HL-60/S4 treated with phorbol 12-myristate 13-acetate at 8.2 ng/mL for 4 days and 3 days (cell line): Measurements from ENCODE around the gene EIF5B.

Experiments
- in situ Hi-C: fragments of 300-500 bp; cut with MboI; formaldehyde crosslinking; loops from 2 replicates; pipeline ENCODE4 v1.15.0; 2022; ENCODE audit warnings: low sequenced_read_pairs

Gene EIF5B

GRCh38 chr2:99404039-99404796 is 67.0 kb downstream of the EIF5B start:
- in situ Hi-C loops = no loop called here

- in situ Hi-C loops = no loop called here
Measured at GRCh38 chr2:99404797-99405669, 67.8 kb downstream of the EIF5B start.

GRCh38 chr2:99406137-99406536 is 68.9 kb downstream of the EIF5B start:
- in situ Hi-C loops = no loop called here

- in situ Hi-C loops = no loop called here
Measured at GRCh38 chr2:99410276-99410675, 73.1 kb downstream of the EIF5B start.

- in situ Hi-C loops = no loop called here
Measured at GRCh38 chr2:99414566-99414965, 77.4 kb downstream of the EIF5B start.

GRCh38 chr2:99417396-99417795 is 80.2 kb downstream of the EIF5B start:
- in situ Hi-C loops = no loop called here

- in situ Hi-C loops = no loop called here
Measured at GRCh38 chr2:99420031-99420430, 82.8 kb downstream of the EIF5B start.

GRCh38 chr2:99420751-99421299 is 83.6 kb downstream of the EIF5B start:
- in situ Hi-C loops = no loop called here

GRCh38 chr2:99421469-99421868 is 84.3 kb downstream of the EIF5B start:
- in situ Hi-C loops = no loop called here

GRCh38 chr2:99422599-99422998 is 85.4 kb downstream of the EIF5B start:
- in situ Hi-C loops = no loop called here

- in situ Hi-C loops = no loop called here
Measured at GRCh38 chr2:99424371-99424770, 87.2 kb downstream of the EIF5B start.

GRCh38 chr2:99425022-99425421 is 87.8 kb downstream of the EIF5B start:
- in situ Hi-C loops = no loop called here

- in situ Hi-C loops = no loop called here
Measured at GRCh38 chr2:99430614-99431291, 93.6 kb downstream of the EIF5B start.

- in situ Hi-C loops = no loop called here
Measured at GRCh38 chr2:99431587-99432275, 94.5 kb downstream of the EIF5B start.

- in situ Hi-C loops = no loop called here
Measured at GRCh38 chr2:99433340-99433739, 96.2 kb downstream of the EIF5B start.

GRCh38 chr2:99436874-99437273 is 99.7 kb downstream of the EIF5B start:
- in situ Hi-C loops = no loop called here

GRCh38 chr2:99439971-99440505 is 102.8 kb downstream of the EIF5B start:
- in situ Hi-C loops = no loop called here

GRCh38 chr2:99442837-99443236 is 105.6 kb downstream of the EIF5B start:
- in situ Hi-C loops = no loop called here

- in situ Hi-C loops = no loop called here
Measured at GRCh38 chr2:99444222-99444621, 107.0 kb downstream of the EIF5B start.

GRCh38 chr2:99445065-99445464 is 107.9 kb downstream of the EIF5B start:
- in situ Hi-C loops = no loop called here
